Measurements from ENCODE around the gene MED27. TPM values are rescaled to one million over a fixed set of nuclear protein-coding genes. Genes with fewer than 3 reads are reported as not detected.

The MED27 gene, protein sequence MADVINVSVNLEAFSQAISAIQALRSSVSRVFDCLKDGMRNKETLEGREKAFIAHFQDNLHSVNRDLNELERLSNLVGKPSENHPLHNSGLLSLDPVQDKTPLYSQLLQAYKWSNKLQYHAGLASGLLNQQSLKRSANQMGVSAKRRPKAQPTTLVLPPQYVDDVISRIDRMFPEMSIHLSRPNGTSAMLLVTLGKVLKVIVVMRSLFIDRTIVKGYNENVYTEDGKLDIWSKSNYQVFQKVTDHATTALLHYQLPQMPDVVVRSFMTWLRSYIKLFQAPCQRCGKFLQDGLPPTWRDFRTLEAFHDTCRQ
- total RNA-seq, result 10 to 100 TPM; 17.8 to 24.5 TPM
- long read RNA-seq, donor 1, transcript MED27-201 (8 exons, 1,431 nt), result major isoform, 11 of 16 reads
- long read RNA-seq, donor 1, partial matches to known transcripts, result 1 of 16 reads
- long read RNA-seq, donor 1, other reads (novel, unspliced or antisense), result 4 of 16 reads
- long read RNA-seq, donor 2, transcript MED27-201 (8 exons, 1,431 nt), result major isoform, 12 of 20 reads
- long read RNA-seq, donor 2, partial matches to known transcripts, result 0 of 20 reads
- long read RNA-seq, donor 2, other reads (novel, unspliced or antisense), result 8 of 20 reads

DNA sequence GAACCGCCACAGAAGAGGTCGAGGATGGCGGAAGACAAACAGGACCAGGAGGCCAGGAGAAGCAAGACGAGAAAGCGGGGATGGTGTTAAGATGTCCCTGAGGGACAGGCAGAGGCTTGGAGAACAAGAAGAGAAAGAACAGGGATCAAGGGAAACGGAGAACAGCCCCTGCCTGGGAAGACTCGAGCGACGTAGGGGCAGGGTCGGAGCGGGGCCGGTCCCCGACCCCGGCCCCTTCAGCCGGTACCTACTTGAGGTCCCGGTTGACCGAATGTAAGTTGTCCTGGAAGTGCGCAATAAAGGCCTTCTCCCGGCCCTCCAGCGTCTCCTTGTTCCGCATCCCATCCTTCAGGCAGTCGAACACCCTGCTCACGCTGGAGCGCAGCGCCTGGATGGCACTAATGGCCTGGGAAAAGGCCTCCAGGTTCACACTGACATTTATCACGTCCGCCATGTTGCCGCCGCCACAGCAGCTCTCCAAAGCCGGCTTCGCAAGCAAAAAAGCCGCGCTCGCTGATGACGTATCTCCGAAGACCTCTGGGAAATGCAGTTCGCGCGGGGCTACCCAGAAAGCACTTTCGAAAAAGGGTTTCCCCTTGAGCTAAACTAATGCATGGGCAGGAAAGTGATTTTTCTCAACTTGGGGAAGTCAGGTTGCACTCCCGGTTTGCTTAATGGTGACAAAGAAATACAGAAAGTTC, at the start of gene MED27:
TSS of gene MED27 (minus strand) at position 477 of the 701 bp plus-strand sequence. CDS start at position 454, 23 bp downstream.
- DNase-seq (ENCODE audit: low spot score), result peak; percentile 98
- intact Hi-C loops (cut with DNase I), result loop anchor here in 1 of 2 donors (10.0 kb wide), 1 partner anchor 155 kb away; no protein-coding TSS in a partner anchor

DNA sequence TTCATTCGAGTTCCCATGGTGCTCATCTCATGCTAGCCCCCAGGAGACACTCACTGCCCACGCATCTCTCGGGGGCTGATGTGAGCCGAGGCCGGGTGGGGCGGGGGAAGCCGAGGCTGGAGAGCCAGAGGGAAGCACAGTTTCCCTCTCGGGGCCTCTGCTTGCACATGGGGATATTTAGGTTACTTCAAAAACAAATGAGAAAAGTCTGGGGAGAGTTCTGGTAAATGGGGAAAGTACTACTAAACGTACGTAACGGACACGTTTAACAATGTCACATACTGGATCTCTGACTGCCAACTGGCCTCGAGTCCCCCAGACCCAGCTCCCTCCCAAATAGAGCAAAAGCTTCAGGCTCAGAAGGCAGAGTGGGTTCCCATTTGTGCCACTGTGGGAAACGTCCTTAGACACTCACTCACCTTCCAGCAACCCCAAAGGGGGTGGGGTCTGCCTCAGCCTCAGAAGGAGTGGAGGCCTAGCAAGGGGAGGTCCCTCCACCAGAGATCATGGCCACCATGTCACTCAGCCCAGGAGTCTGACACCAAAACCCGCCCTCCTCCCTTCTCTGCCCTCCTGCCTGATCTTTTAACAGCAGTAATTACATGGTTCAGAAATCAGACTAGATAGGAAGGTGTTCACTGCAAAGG, 48.3 kb upstream of the MED27 start:
- no peak for DNase-seq (ENCODE audit: low spot score)
- intact Hi-C loops (cut with DNase I), result no loop called here

DNA sequence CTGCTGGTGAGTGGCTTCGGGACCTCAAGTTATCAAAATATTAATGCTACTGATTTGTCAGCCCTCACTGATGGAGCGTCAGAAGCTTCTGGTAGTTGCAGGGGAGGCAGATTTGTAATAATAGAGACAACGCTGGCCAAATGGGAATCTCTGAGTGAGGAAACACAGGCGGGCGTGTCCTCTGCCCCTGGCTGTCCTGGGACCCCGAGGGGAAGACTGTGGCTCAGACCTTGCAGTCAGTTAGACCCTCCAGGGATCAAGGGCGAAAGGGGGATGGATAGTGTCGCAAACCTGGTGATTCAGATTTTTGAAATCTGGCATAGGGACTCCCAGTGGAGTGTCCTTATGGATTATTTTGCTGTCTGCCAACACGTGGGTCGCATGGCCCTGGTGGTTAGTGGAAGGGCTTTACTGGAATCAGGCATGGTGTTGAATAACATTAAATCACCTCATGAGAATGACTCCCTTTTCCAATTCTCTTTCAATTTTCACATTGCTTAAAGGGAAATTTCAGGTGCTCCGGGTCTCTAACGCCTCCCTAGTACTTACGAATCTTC, 47.1 kb upstream of the MED27 start:
- intact Hi-C loops (cut with DNase I), result no loop called here

DNA sequence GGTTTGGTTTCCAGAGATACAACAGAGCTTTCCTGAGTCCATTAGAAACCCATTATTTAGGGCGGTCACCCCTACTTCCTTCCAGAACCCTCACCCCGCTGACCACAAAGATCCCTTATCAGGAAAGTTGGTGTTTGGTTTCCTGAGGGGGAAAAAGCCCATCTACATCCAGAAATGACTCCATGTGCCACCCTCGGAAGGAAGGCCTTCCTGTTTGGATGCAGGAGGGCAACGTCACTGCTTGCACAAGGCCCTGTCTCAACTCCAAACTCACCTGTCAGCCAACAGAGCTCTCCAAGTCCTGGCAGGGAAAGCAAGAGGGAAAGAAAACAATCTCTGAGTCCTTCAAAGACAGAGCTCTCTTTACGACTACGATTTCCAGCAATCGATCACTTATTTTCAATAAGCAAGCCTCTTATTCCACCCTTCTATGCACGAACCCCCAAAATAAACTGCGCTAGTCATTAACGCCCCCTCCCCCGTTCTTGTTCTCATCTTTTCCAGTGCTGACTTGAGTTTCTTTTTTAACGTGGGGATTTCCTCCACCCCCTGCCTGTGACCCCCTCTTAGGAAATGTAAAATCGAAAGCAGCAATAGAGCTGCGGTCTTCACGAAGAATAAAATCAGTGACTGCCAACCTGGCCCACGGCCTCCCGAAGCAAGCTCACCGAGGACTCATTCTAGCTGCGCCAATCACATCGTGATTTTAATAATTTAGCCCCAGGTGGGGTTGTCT, 46.4 kb upstream of the MED27 start:
- intact Hi-C loops (cut with DNase I), result no loop called here
- no peak for DNase-seq (ENCODE audit: low spot score)

More for the DNA sequence above, 47.1 kb upstream of the MED27 start:
- no peak for DNase-seq (ENCODE audit: low spot score)

DNA sequence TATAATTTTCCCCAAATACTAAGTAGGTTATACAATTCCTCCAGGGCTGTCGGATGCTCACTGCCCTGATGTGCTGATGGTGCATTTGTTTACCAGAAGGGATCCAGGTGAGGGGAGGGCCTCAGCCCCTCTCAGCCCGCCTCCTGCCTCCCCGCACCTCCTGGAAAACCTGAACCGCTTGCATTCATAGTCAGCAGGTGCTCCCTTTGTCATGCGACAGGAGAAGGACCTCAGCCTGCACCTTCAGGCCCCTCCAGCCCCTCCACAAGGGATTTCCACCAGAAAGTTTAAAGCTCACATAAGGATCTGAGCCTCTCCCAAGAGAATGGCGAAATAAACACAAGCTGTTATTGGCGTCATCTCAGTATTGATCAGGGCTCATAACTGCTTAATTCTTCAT, 45.7 kb upstream of the MED27 start:
- intact Hi-C loops (cut with DNase I), result no loop called here
- no peak for DNase-seq (ENCODE audit: low spot score)

DNA sequence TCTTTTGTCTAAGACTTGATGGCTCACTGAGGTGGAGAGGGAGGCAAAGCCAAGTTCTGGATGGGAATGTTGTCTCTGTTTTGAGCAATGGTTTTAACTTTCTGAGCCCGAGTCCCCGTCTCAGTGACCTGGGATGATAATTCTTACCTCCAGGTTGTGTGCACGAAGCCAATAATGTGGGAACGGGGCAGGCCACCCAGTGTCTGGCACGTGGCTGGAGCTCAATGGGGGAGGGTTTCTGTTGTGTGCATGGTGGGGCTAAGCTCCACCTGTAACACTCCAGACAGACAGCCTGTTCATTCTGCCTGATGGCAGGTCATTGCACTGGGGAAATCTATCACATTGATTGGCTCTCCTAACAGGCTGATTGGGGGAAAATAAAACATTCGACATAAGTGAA, 45.1 kb upstream of the MED27 start:
- intact Hi-C loops (cut with DNase I), result no loop called here
- DNase-seq (ENCODE audit: low spot score), result no peak

DNA sequence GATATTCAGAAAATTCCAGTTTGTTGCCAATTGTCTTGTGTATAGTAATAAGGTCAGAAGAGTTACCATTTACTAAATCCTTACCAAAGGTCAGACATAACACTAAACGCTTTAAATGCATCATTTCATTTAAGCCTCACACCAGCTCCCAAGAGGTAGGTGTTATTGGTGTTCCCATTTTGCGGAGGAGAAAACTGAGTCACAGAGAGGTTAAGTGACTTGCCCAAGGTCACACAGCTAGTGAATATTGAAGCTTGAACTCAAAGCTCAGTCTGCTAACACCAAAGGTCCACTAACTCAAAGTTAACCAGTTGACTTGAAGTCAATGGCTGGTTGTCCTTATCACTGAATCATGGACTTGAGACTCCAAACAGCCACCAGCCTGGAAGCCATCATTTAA, 41.4 kb upstream of the MED27 start:
- no peak for DNase-seq (ENCODE audit: low spot score)
- intact Hi-C loops (cut with DNase I), result no loop called here

DNA sequence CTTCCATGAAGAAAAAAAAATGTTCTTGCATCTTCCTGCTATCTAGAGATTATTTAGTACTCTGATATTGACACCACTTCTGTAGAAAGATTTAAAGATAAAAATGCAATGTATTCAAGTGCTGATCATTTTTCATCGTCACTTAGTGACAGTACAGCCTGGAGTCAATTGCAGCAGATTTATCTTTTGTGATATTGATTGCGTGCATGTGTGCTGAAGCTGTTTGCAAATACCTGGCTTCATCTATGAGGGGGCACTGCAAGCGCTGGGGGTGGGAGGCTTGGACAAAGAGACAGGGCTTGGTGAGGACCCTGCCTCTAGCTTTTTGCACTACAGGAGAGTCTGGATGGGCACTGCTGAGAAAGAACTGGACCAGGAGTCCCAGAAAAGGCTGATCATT, 38.0 kb upstream of the MED27 start:
- intact Hi-C loops (cut with DNase I), result no loop called here
- DNase-seq (ENCODE audit: low spot score), result no peak

DNA sequence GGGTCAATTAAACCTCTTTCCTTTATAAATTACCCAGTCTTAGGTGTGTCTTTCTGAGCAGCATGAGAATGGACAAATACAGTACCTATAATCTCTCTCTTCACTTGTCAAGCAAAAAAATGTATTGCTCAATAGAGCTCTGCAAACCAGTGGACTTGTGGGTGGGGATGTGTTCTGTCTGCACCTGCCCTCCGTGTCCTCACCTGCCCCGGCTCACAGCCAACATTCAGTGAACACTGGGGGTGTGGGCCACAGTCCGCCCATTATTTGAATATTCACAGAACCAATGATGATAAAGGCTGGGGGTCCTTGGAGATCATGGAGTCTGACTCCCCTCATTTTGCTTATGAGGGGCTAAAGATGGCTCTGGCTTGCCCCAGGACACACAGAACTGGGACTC, 36.9 kb upstream of the MED27 start:
- intact Hi-C loops (cut with DNase I), result no loop called here
- DNase-seq (ENCODE audit: low spot score), result no peak

DNA sequence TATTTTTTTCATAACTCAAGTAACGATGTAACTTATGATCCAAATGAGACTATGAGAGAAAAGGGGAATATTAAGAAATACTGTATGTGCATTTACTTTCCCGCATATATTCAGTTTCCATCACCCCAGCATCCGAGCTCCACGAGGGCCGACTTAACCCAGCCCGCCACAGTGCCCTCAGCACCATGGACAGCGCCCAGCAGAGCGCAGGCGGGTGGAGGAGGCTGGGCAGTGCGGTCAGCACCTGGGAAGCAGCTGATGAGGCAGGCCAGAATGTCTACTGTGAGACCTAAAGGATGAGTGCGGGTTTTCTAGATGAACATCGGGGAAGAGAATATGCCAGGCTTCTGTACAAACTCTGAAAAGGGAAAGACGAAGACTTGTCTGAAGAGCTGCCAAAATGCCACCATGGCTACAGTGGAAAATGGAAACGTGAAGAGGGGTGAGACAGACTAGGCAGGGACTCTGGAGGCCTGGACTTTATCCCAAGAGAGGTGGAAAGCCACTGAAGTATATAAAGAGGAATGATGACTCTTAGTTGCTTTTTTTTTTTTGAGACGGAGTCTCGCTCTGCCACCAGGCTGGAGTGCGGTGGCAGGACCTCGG, 34.5 kb upstream of the MED27 start:
- no peak for DNase-seq (ENCODE audit: low spot score)
- intact Hi-C loops (cut with DNase I), result no loop called here

DNA sequence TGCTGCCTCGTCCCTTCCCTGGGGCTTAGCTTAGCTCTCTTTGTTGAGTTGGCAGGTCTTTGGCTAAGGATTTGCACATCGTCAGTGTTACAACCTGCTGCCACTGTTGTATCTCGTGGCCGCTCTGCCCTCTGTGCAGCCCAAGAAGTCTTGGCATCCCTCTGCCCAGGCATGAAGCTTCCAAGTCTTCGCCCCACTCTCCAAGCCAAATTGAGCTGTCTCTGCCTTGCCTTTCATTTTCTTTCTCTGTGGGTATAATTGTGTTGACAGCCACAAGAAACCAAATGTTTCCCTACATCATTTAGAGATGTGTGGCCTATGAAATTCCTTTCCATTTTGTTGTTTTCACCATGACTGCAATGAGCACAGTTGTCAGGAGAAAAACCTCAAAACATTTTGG, 29.6 kb upstream of the MED27 start:
- intact Hi-C loops (cut with DNase I), result no loop called here
- DNase-seq (ENCODE audit: low spot score), result no peak

DNA sequence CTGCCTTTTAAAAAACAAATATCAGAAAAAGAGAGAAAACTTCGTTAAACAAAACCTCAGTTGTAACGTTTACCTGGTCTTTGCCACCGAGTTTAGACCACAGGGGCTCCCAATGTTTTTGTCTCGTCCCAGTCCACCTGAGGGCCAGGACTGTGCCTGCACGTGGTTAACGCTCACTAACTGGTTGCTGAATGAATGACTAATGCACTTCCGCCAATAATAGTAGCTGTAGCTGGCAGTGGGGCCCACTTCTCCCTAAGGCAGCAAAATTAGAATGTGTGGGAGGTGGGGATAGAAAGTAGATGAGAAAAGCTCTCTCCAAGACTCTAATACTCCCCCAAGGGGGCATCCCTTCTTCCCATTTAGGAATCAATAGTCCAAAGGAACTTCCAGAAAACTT, 29.1 kb upstream of the MED27 start:
- DNase-seq (ENCODE audit: low spot score), result no peak
- intact Hi-C loops (cut with DNase I), result no loop called here

DNA sequence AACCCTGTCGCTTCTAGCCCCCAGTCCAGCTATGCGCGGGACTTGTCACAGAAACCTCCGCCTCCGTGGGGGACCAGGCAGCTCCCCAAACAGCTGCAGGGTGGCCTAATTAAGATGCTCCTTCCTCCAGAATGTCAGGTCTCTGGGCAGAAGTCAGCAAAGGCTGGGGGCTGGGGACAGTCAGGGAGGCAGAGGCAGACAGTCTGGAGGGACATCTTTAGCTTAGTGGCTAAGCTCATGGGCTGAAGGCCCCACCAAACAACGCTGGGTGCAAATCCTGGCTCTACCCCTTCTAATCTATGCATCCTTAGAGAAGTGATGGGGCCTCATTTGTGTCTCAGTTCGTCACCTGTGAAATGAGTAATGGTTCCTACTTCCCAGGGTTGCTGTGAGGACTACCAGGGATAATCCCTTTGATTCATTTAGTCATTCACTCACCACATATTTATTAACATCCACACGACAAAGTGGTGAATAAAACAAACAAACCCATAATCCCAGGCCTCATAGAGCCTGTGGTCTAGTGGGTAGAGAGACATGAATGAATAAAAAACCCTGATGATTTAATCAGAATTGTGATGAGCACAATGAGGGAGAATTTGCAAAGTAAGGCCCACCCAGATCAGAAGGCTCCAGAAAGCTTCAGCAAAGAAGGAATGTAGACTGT, 20.2 kb upstream of the MED27 start:
- DNase-seq (ENCODE audit: low spot score), result no peak
- intact Hi-C loops (cut with DNase I), result no loop called here

DNA sequence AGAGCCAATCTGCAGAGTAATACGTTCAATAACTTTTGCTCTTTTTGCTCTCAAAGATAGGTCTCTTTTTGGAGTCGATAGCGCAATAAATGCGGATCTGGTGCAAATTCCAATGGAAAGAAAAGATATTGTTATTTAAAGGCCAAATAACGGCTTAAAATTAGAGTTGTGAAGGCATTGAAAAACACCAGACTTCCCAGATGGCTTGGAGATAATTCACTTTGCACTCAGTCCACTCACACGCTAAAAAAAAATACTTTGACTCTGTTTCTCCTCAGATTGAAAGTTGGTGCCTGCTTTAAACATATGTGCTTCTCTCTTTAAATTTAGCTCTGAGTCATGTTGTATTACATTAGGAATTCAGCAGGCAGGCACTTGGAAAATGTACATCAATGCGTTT, 19.5 kb upstream of the MED27 start:
- DNase-seq (ENCODE audit: low spot score), result no peak
- intact Hi-C loops (cut with DNase I), result no loop called here

DNA sequence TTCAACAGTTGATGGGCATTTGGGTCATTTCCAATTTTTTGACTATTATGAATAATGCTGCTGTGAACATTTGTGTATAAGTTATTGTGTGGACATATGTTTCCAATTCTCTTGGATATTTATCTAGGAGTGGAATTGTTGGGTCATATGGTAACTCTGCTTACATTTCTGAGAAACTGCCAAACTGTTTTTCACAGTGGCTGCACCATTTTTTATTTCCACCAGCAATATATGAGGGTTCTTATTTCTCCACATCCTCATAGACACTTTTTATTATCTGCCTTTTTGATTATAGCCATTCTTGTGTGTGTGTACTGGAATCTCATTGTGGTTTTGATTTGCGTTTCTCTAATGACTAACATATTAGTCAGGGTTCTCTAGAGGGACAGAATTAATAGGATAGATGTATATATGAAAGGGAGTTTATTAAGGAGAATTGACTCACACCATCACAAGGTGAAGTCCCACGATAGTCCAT, 14.7 kb upstream of the MED27 start:
- no peak for DNase-seq (ENCODE audit: low spot score)
- intact Hi-C loops (cut with DNase I), result no loop called here

DNA sequence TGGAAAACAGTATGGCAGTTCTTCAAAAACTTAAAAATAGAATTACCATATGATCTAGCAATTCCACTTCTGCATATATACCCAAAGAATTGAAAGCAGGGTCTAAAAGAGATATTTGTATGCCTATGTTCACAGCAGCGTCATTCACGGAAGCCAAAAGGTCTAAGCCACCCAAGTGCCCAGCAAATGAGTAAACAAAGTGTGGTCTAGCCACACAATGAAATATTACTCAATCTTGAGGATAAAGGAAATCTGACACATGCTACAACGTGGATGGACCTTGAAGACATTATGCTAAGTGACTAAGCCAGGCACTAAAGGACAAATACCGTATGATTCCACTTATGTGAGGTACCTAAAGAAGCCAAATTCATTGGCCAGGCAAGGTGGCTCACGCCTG, 11.1 kb upstream of the MED27 start:
- intact Hi-C loops (cut with DNase I), result no loop called here
- no peak for DNase-seq (ENCODE audit: low spot score)

DNA sequence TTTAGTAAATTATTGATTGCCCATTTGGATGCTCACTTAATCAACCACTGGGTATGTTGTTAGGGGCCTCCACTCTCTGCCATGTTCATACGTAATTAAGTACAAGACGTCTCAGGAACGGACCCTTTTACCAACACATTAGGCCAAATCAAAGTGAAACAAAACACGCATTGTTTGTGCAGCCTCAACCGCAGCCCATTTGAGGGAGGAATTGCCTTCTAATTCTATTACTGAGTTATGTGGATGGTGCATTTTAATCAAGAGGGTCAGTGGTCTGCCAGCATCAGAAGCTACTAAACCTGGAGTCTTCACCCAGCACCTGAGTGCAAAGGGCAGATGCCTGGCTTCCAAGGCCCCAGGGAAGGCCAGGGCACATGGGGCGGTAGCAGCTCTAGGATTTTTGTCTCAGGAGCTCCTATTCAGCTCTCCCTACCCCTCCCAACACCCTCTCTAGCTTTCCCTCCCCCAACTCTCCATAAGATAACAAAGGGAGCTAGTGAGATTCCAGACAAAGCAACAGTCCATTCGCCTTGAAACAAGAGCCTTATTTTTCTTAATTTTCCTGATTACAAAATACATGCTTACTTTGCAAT, 7.9 kb upstream of the MED27 start:
- DNase-seq (ENCODE audit: low spot score), result no peak
- intact Hi-C loops (cut with DNase I), result loop anchor here in 1 of 2 donors (10.0 kb wide), 1 partner anchor 147 kb away; no protein-coding TSS in a partner anchor
